T-helper 22 cell (primary cell): Measurements from ENCODE around the gene MMD2.

Experiments used
- DNase-seq: peaks from one replicate; pipeline ENCODE4 v3.0.0-alpha.2; 2020; ENCODE audit warnings: low read depth

The MMD2 gene

GRCh38 chr7:4868493-4868892 lies 90.5 kb downstream of the MMD2 start:
- DNase-seq: no peak

GRCh38 chr7:4866528-4867496 lies 92.2 kb downstream of the MMD2 start:
- DNase-seq: no peak

- no peak for DNase-seq
These were observed 96.8 kb downstream of the MMD2 start for GRCh38 chr7:4862156-4862555.

GRCh38 chr7:4861673-4862072 lies 97.3 kb downstream of the MMD2 start, which contains the start of gene PAPOLB:
Gene PAPOLB (minus strand): TSS chr7:4862030. CDS start chr7:4861810, 220 bp downstream.
- DNase-seq: no peak

- DNase-seq: no peak
These were observed 97.8 kb downstream of the MMD2 start for GRCh38 chr7:4861227-4861626.

GRCh38 chr7:4857189-4857588 lies 101.8 kb downstream of the MMD2 start:
- no peak for DNase-seq

GRCh38 chr7:4856336-4857057 lies 102.5 kb downstream of the MMD2 start:
- DNase-seq: no peak
